Testis (tissue), 3 donors: ENCODE results near the gene PDCL2. TPM values are rescaled to one million over a fixed set of nuclear protein-coding genes. Genes with fewer than 3 reads are reported as not detected.
A peak's percentile ranks its signal among the peaks of the same experiment; 100 is the strongest.

Experiments
- DNase-seq: peaks from one replicate; pipeline ENCODE4 v3.0.0-alpha.2; 2019
- H3K27ac ChIP-seq, 2 donors: fragments of 200-600 bp; sonication (generic); one replicate each; pipeline ENCODE4 v1.5.1; 2019
- H3K27me3 ChIP-seq: fragments of 200-600 bp; sonication (generic); one replicate; pipeline ENCODE4 v1.5.1; 2019
- H3K36me3 ChIP-seq: fragments of 200-600 bp; sonication (generic); one replicate; pipeline ENCODE4 v1.5.1; 2017; ENCODE audit warnings: low read depth; ENCODE audit errors: missing control alignments
- H3K4me1 ChIP-seq: fragments of 200-600 bp; sonication (generic); one replicate; pipeline ENCODE4 v1.5.1; 2019
- H3K4me3 ChIP-seq, 2 donors: fragments of 200-600 bp; sonication (generic); one replicate each; pipeline ENCODE4 v1.5.1; 2017 to 2019
- H3K9me3 ChIP-seq: fragments of 200-600 bp; sonication (generic); one replicate; pipeline ENCODE4 v1.5.1; 2017
- CTCF ChIP-seq, 3 experiments: fragments of 450-650 bp in 2 of 3; fragments of 200-600 bp in 1 of 3; sonication (generic) in 1 of 3; IDR thresholded peaks; one replicate each; pipeline ENCODE4 v1.5.1; 2016 to 2019; ENCODE audit warnings: antibody characterized with exemption in 3 of 3, mild to moderate bottlenecking in 2 of 3, moderate library complexity in 1 of 3
- POLR2A ChIP-seq: fragments of 450-650 bp; IDR thresholded peaks from one replicate; pipeline ENCODE4 v1.6.1; 2017; ENCODE audit warnings: antibody characterized with exemption, mild to moderate bottlenecking, moderate library complexity
- WGBS, 2 donors: methylation state at CpG; one replicate each; pipeline ENCODE4 v1.1.5; 2018; 5-methylcytosine and 5-hydroxymethylcytosine counted together
- intact Hi-C: fragments of 100-400 bp; cut with DNase I; formaldehyde crosslinking; loops from one replicate; pipeline ENCODE4 v1.15.1; 2023; ENCODE audit warnings: low total_unique reads
- polyA plus RNA-seq: library from polyadenylated mRNA; stranded (reverse); fragments of 350-450 nt; fragmentation: Illumina TruSeq; extraction: RNeasy Lipid Tissue Mini Kit (QIAGEN cat#74804); gene quantifications from one replicate; pipeline ENCODE4 v1.2.3, GENCODE V29; 2014; ENCODE audit warnings: low read depth, low replicate concordance; ENCODE audit not compliant: insufficient read depth
- total RNA-seq, 2 donors: library from RNA; depleted of rRNA; stranded (reverse); fragments of >200 nt; gene quantifications; one replicate each; pipeline ENCODE4 v1.2.3, GENCODE V29; 2016

Gene PDCL2
- total and polyA plus RNA-seq, 3 donors from 2014 or later = 15.7 to 84.6 (median 28.6) TPM

GRCh38 chr4:55547466-55547770 lies 44.6 kb downstream of the PDCL2 start:
- Histone ChIP-seq H3K4me3 (peak overlapping the region; percentile 96 to 99), H3K27me3 (no peaks in the 10 kb centered on the region), H3K36me3 (no peaks in the 10 kb centered on the region), H3K27ac (peak overlapping the region; percentile 96 to 99), H3K9me3 (no peaks in the 10 kb centered on the region), H3K4me1 (no peaks in the 10 kb centered on the region)
- TF ChIP-seq CTCF (IDR thresholded peaks at IDR 0.05) = no peak
- no peak for TF ChIP-seq POLR2A
- WGBS, 2 donors = 0% methylated on average over 10 of the region's 10 CpGs
- peak; percentile 67 for DNase-seq
- intact Hi-C loops = loop anchor here (5.0 kb wide), 1 partner anchor 150 kb away; the partner anchor contains the start of gene TMEM165

- peak within 1 kb of the TSS; percentile 96 to 99 for H3K27ac ChIP-seq
Observed at GRCh38 chr4:55546756-55547465, 45.1 kb downstream of the PDCL2 start, which contains the start of gene CLOCK. CLOCK (minus strand) TSS chr4:55546909; CDS start chr4:55482785, 64,124 bp downstream.

GRCh38 chr4:55546506-55546755 lies 45.6 kb downstream of the PDCL2 start:
- H3K9me3 ChIP-seq = no peaks in the 10 kb centered on the region
- H3K4me3 ChIP-seq = peak overlapping the region; percentile 96 to 99
- peak overlapping the region; percentile 96 to 99 for H3K27ac ChIP-seq
- H3K27me3 ChIP-seq = no peaks in the 10 kb centered on the region
- H3K4me1 ChIP-seq = no peaks in the 10 kb centered on the region
- WGBS, 2 donors = 1% methylated on average over 9 of the region's 16 CpGs; no CpG with 5 or more reads in 1 of the 2 donors
- no peak for DNase-seq
- intact Hi-C loops = loop anchor here (5.0 kb wide), 1 partner anchor 149 kb away; the partner anchor contains the start of gene TMEM165
- H3K36me3 ChIP-seq = no peaks in the 10 kb centered on the region
- TF ChIP-seq POLR2A (no peak), CTCF (IDR thresholded peaks at IDR 0.05) (no peak)

More at GRCh38 chr4:55546756-55547465, 45.1 kb downstream of the PDCL2 start, which contains the start of gene CLOCK:
- Histone ChIP-seq H3K9me3 (no peaks in the 10 kb centered on the region), H3K4me1 (no peaks in the 10 kb centered on the region), H3K4me3 (peak within 1 kb of the TSS; percentile 96 to 99), H3K36me3 (no peaks in the 10 kb centered on the region), H3K27me3 (no peaks in the 10 kb centered on the region)
- intact Hi-C loops = loop anchor here (5.0 kb wide), 1 partner anchor 150 kb away; the partner anchor contains the start of gene TMEM165
- DNase-seq = peak; percentile 89
- TF ChIP-seq POLR2A (no peak), CTCF (IDR thresholded peaks at IDR 0.05) (peak; percentile 43 to 63 (median 56))
- 0 to 1% methylated on average over 17 to 69 of the region's 71 CpGs for WGBS, 2 donors

GRCh38 chr4:55545641-55546505 lies 46.2 kb downstream of the PDCL2 start:
- H3K4me1 ChIP-seq = no peaks in the 10 kb centered on the region
- H3K27me3 ChIP-seq = no peaks in the 10 kb centered on the region
- no peak for TF ChIP-seq CTCF (IDR thresholded peaks at IDR 0.05)
- TF ChIP-seq POLR2A = no peak
- intact Hi-C loops = loop anchor here (5.0 kb wide), 1 partner anchor 149 kb away; the partner anchor contains the start of gene TMEM165
- peak overlapping the region; percentile 96 to 99 for H3K4me3 ChIP-seq
- no peaks in the 10 kb centered on the region for H3K9me3 ChIP-seq
- DNase-seq = peak; percentile 77
- 0 to 1% methylated on average over 16 to 64 of the region's 87 CpGs for WGBS, 2 donors
- H3K36me3 ChIP-seq = no peaks in the 10 kb centered on the region
- peak overlapping the region; percentile 96 to 99 for H3K27ac ChIP-seq
